ENCODE measurements around the gene CPEB4. TPM values are rescaled to one million over a fixed set of nuclear protein-coding genes. Genes with fewer than 3 reads are reported as not detected.

CPEB4 gene
- polyA plus RNA-seq (2013): 50.4 and 53.4 TPM in 2 replicates

DNA sequence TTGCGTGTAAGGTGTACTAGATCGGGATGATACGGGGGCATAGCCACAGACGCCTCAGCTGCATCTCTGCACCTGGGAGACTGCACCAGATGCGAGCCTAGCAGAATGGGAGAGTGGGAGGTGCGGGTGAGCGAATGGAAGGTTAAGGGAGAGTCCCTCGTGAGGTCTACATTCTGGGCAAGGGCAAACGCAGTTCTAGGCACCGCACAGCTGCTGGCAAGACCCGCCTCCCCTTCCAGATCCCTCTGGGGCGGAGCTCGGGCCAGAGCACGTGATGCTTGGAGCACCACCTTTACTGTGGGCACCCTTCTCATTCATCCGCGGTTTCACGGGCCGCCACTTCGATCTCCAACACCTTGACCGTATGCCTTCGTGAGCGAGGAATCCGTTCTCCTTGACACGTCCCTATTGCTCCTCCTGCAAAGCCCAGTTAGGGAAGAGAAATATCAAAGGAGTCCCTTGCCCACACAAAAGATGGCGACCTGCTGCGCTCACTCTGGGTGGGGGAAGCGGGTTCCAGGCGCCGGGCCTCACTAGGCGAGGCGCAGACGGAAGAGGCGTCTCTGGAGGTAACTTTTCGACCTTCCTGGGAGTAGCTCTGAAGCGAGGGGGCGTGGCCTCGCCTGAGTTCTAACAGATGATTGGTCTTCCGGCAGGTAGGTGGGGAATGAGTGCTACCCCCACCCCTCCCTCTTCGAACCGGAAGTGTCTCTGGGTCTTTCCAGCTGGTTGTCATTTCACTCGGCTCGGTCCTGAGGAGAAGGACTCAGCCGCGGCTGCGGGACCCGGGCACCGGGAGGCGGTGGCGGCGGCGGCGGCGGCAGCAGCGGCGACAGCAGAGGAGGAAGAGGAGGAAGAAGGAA is at the start of gene CPEB4:
Gene CPEB4 (plus strand): TSS at position 740 of the 863 bp plus-strand sequence. CDS start 1,385 bp downstream, outside the sequence.
- Histone ChIP-seq H3K27ac (ENCODE audit: low read depth, low read length) (peak within 1 kb of the TSS; percentile 49), H2AFZ (ENCODE audit: insufficient read depth, low read length, poor library complexity) (peak within 1 kb of the TSS; percentile 81), H3K14ac (ENCODE audit: low read length) (peak within 1 kb of the TSS; percentile 87), H3K23ac (ENCODE audit: low read length) (no peak within 1 kb of the TSS), H4K8ac (ENCODE audit: low read depth, low read length) (peak within 1 kb of the TSS; percentile 89), H2BK12ac (ENCODE audit: low read length) (no peak within 1 kb of the TSS), H3K9ac (ENCODE audit: low read length) (peak within 1 kb of the TSS; percentile 82), H3K27me3 (ENCODE audit: insufficient read depth, low read length) (no peaks in the 10 kb centered on the region), H2BK120ac (ENCODE audit: insufficient read depth, low read length, poor library complexity) (peak within 1 kb of the TSS; percentile 89), H3K18ac (ENCODE audit: low read length) (peak within 1 kb of the TSS; percentile 87), H3K4me1 (ENCODE audit: control insufficient read depth in 1 of 2, insufficient read depth in 2 of 2, low read length in 2 of 2) (peaks cover 7 to 11% of the 10 kb centered on the region in 2 experiments), H3K4me3 (ENCODE audit: low read depth, low read length) (peak within 1 kb of the TSS; percentile 78), H2BK5ac (ENCODE audit: low read depth, low read length, poor library complexity) (peak within 1 kb of the TSS; percentile 93), H2AK5ac (ENCODE audit: low read length) (no peak within 1 kb of the TSS), H3K9me3 (ENCODE audit: insufficient read depth, low read depth, low read length) (no peaks in the 10 kb centered on the region), H4K91ac (ENCODE audit: low read depth, low read length) (peak within 1 kb of the TSS; percentile 97), H3K4me2 (ENCODE audit: low read length) (peak within 1 kb of the TSS; percentile 68), H3K4ac (ENCODE audit: low read depth, low read length) (peak within 1 kb of the TSS; percentile 76), H3K79me2 (ENCODE audit: control insufficient read depth, insufficient read depth, low read length, poor library complexity) (peaks cover 14% of the 10 kb centered on the region), H3K79me1 (ENCODE audit: low read length) (peaks cover 15% of the 10 kb centered on the region), H4K12ac (ENCODE audit: low read depth, low read length) (peak within 1 kb of the TSS; percentile 80), H3K36me3 (ENCODE audit: control insufficient read depth in 1 of 2, insufficient read depth in 2 of 2, low read length in 2 of 2) (peaks cover 3% of the 10 kb centered on the region in 2 experiments)
- WGBS (ENCODE audit: extremely low coverage, insufficient coverage, insufficient read length): no CpG with 5 or more reads among the region's 55 CpGs
- peak; percentile 99 to 100 for DNase-seq

DNA sequence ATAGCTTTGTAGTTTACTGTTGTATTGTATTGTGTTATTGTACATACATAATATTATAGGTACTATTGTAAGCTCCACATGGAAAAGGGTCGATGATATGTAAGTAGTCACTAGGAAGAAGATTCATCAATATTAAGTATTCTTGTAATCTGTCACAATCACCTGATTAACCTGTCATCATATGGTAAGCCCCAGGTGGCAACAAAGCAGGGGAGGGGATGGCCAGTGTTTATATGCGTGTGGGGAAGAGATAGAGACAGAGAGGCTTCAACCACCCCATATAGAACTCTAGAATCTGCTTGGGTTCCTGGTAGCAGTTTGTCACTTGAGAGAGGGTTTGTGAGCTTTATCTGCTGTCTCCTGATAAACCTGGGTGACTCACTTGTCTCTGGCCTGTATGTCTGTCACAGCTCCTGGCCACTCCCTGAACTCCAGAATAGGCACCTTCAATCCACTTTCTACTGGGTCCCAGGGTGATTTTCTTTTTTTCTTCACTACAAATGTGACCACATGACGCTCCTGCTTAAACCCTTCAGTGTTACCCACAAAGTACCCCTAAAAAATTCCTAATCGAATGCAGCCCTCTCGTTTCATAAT is 48.9 kb upstream of the CPEB4 start:
- H4K12ac ChIP-seq (ENCODE audit: low read depth, low read length): no peak overlapping the region
- H3K27me3 ChIP-seq (ENCODE audit: insufficient read depth, low read length): no peaks in the 10 kb centered on the region
- no peak overlapping the region for H3K4me2 ChIP-seq (ENCODE audit: low read length)
- H3K4me3 ChIP-seq (ENCODE audit: low read depth, low read length): no peak overlapping the region
- H3K4me1 ChIP-seq (ENCODE audit: control insufficient read depth in 1 of 2, insufficient read depth in 2 of 2, low read length in 2 of 2): peaks cover 0 to 3% of the 10 kb centered on the region in 2 experiments
- no peak overlapping the region for H3K23ac ChIP-seq (ENCODE audit: low read length)
- no peak overlapping the region for H2BK12ac ChIP-seq (ENCODE audit: low read length)
- no peak overlapping the region for H2BK5ac ChIP-seq (ENCODE audit: low read depth, low read length, poor library complexity)
- H3K79me2 ChIP-seq (ENCODE audit: control insufficient read depth, insufficient read depth, low read length, poor library complexity): no peaks in the 10 kb centered on the region
- no peak overlapping the region for H2AFZ ChIP-seq (ENCODE audit: insufficient read depth, low read length, poor library complexity)
- H3K18ac ChIP-seq (ENCODE audit: low read length): no peak overlapping the region
- H3K79me1 ChIP-seq (ENCODE audit: low read length): peaks cover 1% of the 10 kb centered on the region
- peak in 1 of 2 donors; percentile 48 for DNase-seq
- no peak overlapping the region for H4K8ac ChIP-seq (ENCODE audit: low read depth, low read length)
- no peak overlapping the region for H3K14ac ChIP-seq (ENCODE audit: low read length)
- WGBS (ENCODE audit: extremely low coverage, insufficient coverage, insufficient read length): no CpG with 5 or more reads among the region's 5 CpGs
- no peak overlapping the region for H3K4ac ChIP-seq (ENCODE audit: low read depth, low read length)
- H4K91ac ChIP-seq (ENCODE audit: low read depth, low read length): no peak overlapping the region
- H3K27ac ChIP-seq (ENCODE audit: low read depth, low read length): no peak overlapping the region
- no peak overlapping the region for H2AK5ac ChIP-seq (ENCODE audit: low read length)
- no peak overlapping the region for H2BK120ac ChIP-seq (ENCODE audit: insufficient read depth, low read length, poor library complexity)
- H3K36me3 ChIP-seq (ENCODE audit: control insufficient read depth in 1 of 2, insufficient read depth in 2 of 2, low read length in 2 of 2): no peaks in the 10 kb centered on the region
- H3K9ac ChIP-seq (ENCODE audit: low read length): no peak overlapping the region
- H3K9me3 ChIP-seq (ENCODE audit: insufficient read depth, low read depth, low read length): no peaks in the 10 kb centered on the region

DNA sequence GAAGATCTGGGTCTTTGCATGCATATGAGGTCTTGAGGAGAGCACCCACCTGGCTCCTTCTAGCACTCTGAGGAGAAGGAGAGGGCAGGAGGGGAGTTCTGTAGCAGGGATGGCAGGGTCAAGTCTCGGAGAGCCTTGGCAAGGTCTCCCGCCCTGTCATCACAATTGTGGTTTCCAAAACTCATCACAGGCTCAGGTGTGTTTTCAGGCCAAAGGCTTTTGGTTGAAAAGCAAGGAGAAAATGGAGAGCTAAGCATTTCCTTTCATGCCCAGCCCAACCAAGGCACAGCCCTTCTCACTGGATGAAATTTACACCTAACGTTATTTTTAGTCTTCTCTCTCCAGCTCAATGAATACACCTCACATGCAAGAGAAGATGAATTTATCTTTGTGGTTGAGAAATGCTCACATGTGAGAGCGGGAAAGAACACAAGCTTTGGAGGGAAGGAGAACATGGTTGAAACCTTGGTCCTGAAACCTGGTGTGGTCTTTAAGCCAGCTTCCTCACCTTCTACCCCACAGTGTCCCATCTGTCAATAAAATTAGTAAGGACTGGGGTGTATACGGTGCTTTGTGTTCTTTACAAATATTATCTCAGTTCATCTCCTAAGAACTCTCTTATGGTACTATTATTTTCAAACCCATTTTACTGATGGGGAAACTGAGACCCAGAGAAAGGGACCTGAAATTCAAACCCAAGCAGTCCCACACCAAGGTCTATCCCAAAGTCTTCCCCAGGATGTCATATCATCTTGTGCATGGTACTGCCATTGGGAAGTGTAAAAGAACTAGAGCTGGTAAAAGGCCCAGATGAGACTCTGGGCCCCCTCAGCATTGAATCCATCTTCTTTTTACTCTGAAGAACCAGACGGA is 47.8 kb upstream of the CPEB4 start:
- no CpG with 5 or more reads among the region's 6 CpGs for WGBS (ENCODE audit: extremely low coverage, insufficient coverage, insufficient read length)

DNA sequence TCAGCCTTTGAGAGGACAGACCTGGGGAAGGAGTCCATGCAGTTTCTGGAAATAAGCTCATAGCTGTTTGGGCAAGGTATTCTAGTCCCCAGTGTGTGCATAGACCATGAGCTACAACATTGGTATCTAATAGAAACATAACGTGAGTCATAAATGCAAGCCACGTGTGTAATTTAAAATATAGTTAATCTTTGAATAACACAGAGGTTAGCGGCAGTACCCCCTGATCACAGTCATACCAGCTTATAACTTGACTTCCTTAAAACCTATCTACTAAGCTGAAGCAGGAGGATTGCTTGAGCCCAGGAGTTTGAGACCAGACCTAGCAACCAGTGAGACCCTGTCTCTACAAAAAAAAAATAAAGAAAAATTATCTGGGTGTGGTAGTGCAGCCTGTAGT is 46.4 kb upstream of the CPEB4 start:
- H3K79me2 ChIP-seq (ENCODE audit: control insufficient read depth, insufficient read depth, low read length, poor library complexity): no peaks in the 10 kb centered on the region
- H3K27ac ChIP-seq (ENCODE audit: low read depth, low read length): no peak overlapping the region
- H2AK5ac ChIP-seq (ENCODE audit: low read length): no peak overlapping the region
- no peaks in the 10 kb centered on the region for H3K4me1 ChIP-seq (ENCODE audit: control insufficient read depth in 1 of 2, insufficient read depth in 2 of 2, low read length in 2 of 2)
- no peak overlapping the region for H3K4me3 ChIP-seq (ENCODE audit: low read depth, low read length)
- no peak overlapping the region for H3K18ac ChIP-seq (ENCODE audit: low read length)
- no peaks in the 10 kb centered on the region for H3K36me3 ChIP-seq (ENCODE audit: control insufficient read depth in 1 of 2, insufficient read depth in 2 of 2, low read length in 2 of 2)
- H3K79me1 ChIP-seq (ENCODE audit: low read length): peaks cover 1% of the 10 kb centered on the region
- H4K8ac ChIP-seq (ENCODE audit: low read depth, low read length): no peak overlapping the region
- H2AFZ ChIP-seq (ENCODE audit: insufficient read depth, low read length, poor library complexity): no peak overlapping the region
- H2BK5ac ChIP-seq (ENCODE audit: low read depth, low read length, poor library complexity): no peak overlapping the region
- no peaks in the 10 kb centered on the region for H3K27me3 ChIP-seq (ENCODE audit: insufficient read depth, low read length)
- H4K12ac ChIP-seq (ENCODE audit: low read depth, low read length): no peak overlapping the region
- DNase-seq: no peak
- H3K14ac ChIP-seq (ENCODE audit: low read length): no peak overlapping the region
- no CpG with 5 or more reads among the region's 3 CpGs for WGBS (ENCODE audit: extremely low coverage, insufficient coverage, insufficient read length)
- no peak overlapping the region for H3K4me2 ChIP-seq (ENCODE audit: low read length)
- H3K4ac ChIP-seq (ENCODE audit: low read depth, low read length): no peak overlapping the region
- no peak overlapping the region for H2BK12ac ChIP-seq (ENCODE audit: low read length)
- no peak overlapping the region for H4K91ac ChIP-seq (ENCODE audit: low read depth, low read length)
- H3K9ac ChIP-seq (ENCODE audit: low read length): no peak overlapping the region
- no peaks in the 10 kb centered on the region for H3K9me3 ChIP-seq (ENCODE audit: insufficient read depth, low read depth, low read length)
- no peak overlapping the region for H2BK120ac ChIP-seq (ENCODE audit: insufficient read depth, low read length, poor library complexity)
- no peak overlapping the region for H3K23ac ChIP-seq (ENCODE audit: low read length)

More for the DNA sequence above, 47.8 kb upstream of the CPEB4 start:
- H3K4me2 ChIP-seq (ENCODE audit: low read length): no peak overlapping the region
- no peak overlapping the region for H2BK12ac ChIP-seq (ENCODE audit: low read length)
- H3K79me1 ChIP-seq (ENCODE audit: low read length): peaks cover 1% of the 10 kb centered on the region
- no peak overlapping the region for H2BK5ac ChIP-seq (ENCODE audit: low read depth, low read length, poor library complexity)
- no peaks in the 10 kb centered on the region for H3K79me2 ChIP-seq (ENCODE audit: control insufficient read depth, insufficient read depth, low read length, poor library complexity)
- no peak overlapping the region for H2AK5ac ChIP-seq (ENCODE audit: low read length)
- H3K27ac ChIP-seq (ENCODE audit: low read depth, low read length): no peak overlapping the region
- H4K12ac ChIP-seq (ENCODE audit: low read depth, low read length): no peak overlapping the region
- no peaks in the 10 kb centered on the region for H3K9me3 ChIP-seq (ENCODE audit: insufficient read depth, low read depth, low read length)
- H4K91ac ChIP-seq (ENCODE audit: low read depth, low read length): no peak overlapping the region
- no peak overlapping the region for H3K9ac ChIP-seq (ENCODE audit: low read length)
- H2BK120ac ChIP-seq (ENCODE audit: insufficient read depth, low read length, poor library complexity): no peak overlapping the region
- no peak overlapping the region for H3K18ac ChIP-seq (ENCODE audit: low read length)
- no peak for DNase-seq
- H3K4me3 ChIP-seq (ENCODE audit: low read depth, low read length): no peak overlapping the region
- H3K27me3 ChIP-seq (ENCODE audit: insufficient read depth, low read length): no peaks in the 10 kb centered on the region
- H2AFZ ChIP-seq (ENCODE audit: insufficient read depth, low read length, poor library complexity): no peak overlapping the region
- no peak overlapping the region for H4K8ac ChIP-seq (ENCODE audit: low read depth, low read length)
- H3K23ac ChIP-seq (ENCODE audit: low read length): no peak overlapping the region
- H3K4me1 ChIP-seq (ENCODE audit: control insufficient read depth in 1 of 2, insufficient read depth in 2 of 2, low read length in 2 of 2): peaks cover 0 to 3% of the 10 kb centered on the region in 2 experiments
- H3K14ac ChIP-seq (ENCODE audit: low read length): no peak overlapping the region
- H3K36me3 ChIP-seq (ENCODE audit: control insufficient read depth in 1 of 2, insufficient read depth in 2 of 2, low read length in 2 of 2): no peaks in the 10 kb centered on the region
- H3K4ac ChIP-seq (ENCODE audit: low read depth, low read length): no peak overlapping the region
